GM12874 (cell line): ENCODE results near the gene ACER3.

Experiments used
- CTCF ChIP-seq: IDR thresholded peaks from 2 replicates; pipeline ENCODE4 v1.5.1; 2011; ENCODE audit warnings: low read depth, mild to moderate bottlenecking, control low read depth, low read length, moderate library complexity; ENCODE audit not compliant: insufficient read depth

The ACER3 gene

DNA sequence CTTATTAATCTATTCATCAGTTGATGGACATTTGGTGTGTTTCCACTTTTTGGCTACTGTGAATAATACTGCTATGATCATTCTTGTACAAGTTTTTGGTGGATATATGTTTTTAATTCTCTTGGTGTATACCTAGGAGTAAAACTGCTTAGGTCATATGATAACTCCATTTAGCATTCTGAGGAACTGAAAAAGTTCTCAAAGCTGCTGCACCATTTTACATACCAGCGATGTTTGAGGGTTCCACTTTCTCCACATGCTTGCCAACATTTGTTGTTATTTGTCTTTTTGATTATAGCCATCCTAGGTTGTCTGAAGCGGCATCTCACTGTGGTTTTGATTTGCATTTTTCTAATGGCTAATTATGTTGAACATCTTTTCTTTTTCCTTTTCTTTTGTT is 4.1 kb upstream of the ACER3 start:
- TF ChIP-seq CTCF, result no peak

GRCh38 chr11:76857781-76858410 is 2.8 kb upstream of the ACER3 start:
- TF ChIP-seq CTCF, result no peak

- no peak for TF ChIP-seq CTCF
Measured at GRCh38 chr11:76859708-76860227, 950 bp upstream of the ACER3 start.

DNA sequence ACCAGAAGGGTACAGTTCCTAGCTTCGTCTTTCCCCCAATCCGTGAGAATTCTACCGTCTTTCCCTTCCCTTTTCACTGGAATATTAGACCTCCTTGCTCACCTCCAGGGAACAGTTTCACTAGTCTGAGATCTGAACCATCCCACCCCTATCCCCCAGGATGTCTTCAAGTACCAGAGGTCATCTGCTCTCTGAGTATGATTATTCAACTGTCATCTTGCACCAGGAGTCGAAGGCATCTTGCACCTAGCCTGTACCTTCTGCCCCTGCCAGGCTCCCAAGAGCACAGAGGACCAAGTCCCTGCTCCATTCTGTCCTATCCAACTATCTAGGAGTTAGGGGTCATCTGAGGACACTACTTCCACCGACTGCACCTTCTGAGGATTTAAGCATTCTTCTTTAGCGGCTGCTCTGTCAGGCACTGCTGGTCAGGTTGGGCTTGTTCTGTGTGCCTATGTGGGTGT is 804 bp downstream of the ACER3 start:
- no peak for TF ChIP-seq CTCF

DNA sequence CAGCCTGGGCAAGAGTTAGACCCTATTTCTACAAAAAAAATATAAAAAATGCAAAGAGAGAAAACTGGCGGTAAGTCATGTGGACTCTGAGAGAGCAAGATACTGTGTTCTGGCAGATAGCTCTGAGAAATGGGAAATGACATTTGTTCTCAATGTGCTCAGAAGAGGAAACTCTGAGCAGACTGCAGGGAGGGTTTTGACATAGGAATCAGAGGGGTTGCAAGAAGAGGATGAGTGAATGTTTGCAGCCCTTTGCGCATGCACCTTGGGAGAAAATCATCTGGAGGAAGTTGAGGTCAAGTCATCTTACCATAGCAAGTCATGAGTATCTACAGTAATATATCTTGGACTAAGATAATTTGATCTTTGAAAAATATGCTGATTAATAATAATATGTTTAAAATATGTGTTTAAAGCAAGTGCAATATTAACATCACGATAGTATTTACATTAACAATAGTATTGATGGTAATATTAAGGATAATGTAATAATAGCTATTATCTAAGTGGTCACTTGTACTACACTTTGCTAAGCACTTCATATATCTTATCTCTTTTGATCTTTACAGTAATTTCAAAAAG is 2.6 kb downstream of the ACER3 start:
- no peak for TF ChIP-seq CTCF

DNA sequence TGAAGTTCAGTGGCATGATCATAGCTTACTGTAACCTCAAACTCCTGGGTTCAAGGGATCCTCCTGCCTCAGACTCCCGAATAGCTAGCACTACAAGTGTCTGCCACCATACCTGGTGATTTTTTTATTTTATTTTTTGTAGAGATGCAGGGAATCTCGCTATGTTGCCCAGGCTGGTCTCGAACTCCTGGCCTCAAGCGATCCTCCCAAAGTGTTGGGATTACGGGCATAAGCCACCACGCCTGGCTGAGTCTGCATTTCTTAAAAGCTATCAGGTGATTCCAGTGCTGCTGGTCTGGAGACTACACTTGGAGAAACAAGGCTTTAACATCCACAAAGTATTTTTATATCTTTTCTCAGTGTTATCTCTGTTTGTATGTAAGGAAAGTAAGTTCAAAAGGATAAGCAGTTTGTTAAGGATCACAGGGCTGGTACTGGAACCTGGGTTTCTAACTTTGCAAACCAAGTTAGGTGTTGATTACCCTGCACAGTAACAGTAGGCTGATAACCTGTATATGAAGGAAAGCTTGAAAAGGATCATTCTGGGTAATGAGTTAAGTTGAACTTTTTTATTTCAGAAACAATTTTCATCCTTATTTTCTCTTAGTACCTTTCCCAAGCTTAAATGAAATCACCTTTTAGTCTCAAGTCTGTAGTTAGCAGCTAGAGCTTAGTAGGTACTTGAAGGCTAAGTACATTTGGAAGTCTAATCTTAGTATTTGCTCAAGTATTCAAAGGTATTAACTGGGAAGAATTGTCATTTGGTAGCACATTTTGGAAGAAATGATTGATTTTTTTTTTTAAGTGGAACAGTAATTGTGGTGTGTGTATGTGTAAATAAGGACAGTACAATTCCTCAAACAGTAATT is 12.5 kb downstream of the ACER3 start:
- no peak for TF ChIP-seq CTCF

- no peak for TF ChIP-seq CTCF
Measured at GRCh38 chr11:76878014-76878413, 17.3 kb downstream of the ACER3 start.
